Neural cell (in vitro differentiated cells): ENCODE results near the gene HLF. TPM values are rescaled to one million over a fixed set of nuclear protein-coding genes. Genes with fewer than 3 reads are reported as not detected.

Experiments
- H2AFZ ChIP-seq: fragments of 200-600, 300-800 bp; sonication (generic), shearing (Covaris generic); 2 replicates; pipeline ENCODE4 v1.6.0; 2014; ENCODE audit warnings: low read depth, mild to moderate bottlenecking, antibody characterized with exemption, low read length, moderate library complexity
- H3F3A ChIP-seq: fragments of 200-600 bp; shearing (Covaris generic); 2 replicates; pipeline ENCODE4 v1.6.1; 2016; ENCODE audit warnings: mild to moderate bottlenecking, moderate library complexity, mixed read lengths, antibody characterized with exemption, low read length; ENCODE audit not compliant: insufficient read depth, poor library complexity, severe bottlenecking
- H3K27ac ChIP-seq: fragments of 200-600, 300-800 bp; sonication (generic), shearing (Covaris generic); 2 replicates; pipeline ENCODE4 v1.5.1; 2014; ENCODE audit warnings: mild to moderate bottlenecking, low read length, moderate library complexity
- H3K27me3 ChIP-seq: fragments of 300-800, 200-600 bp; sonication (generic), shearing (Covaris generic); 2 replicates; pipeline ENCODE4 v1.6.0; 2014; ENCODE audit warnings: mild to moderate bottlenecking, low read depth, low read length, moderate library complexity; ENCODE audit not compliant: insufficient read depth
- H3K36me3 ChIP-seq: fragments of 300-800, 200-600 bp; sonication (generic), shearing (Covaris generic); 2 replicates; pipeline ENCODE4 v1.5.1; 2014; ENCODE audit warnings: mild to moderate bottlenecking, antibody characterized with exemption, low read length, moderate library complexity; ENCODE audit not compliant: insufficient read depth
- H3K4me2 ChIP-seq: fragments of 300-800, 200-600 bp; sonication (generic), shearing (Covaris generic); 2 replicates; pipeline ENCODE4 v1.6.0; 2014; ENCODE audit warnings: mild to moderate bottlenecking, low read length
- H3K4me3 ChIP-seq: fragments of 300-800, 200-600 bp; sonication (generic), shearing (Covaris generic); 2 replicates; pipeline ENCODE4 v1.5.1; 2014; ENCODE audit warnings: mild to moderate bottlenecking, low read length, moderate library complexity
- H3K79me2 ChIP-seq: fragments of 200-600 bp; shearing (Covaris generic); replicated peaks from 2 replicates; pipeline ENCODE4 v1.6.0; 2014; ENCODE audit warnings: mild to moderate bottlenecking, low read length, moderate library complexity; ENCODE audit not compliant: insufficient read depth
- H3K9ac ChIP-seq: fragments of 300-800, 200-600 bp; sonication (generic), shearing (Covaris generic); 2 replicates; pipeline ENCODE4 v1.6.1; 2016; ENCODE audit warnings: mild to moderate bottlenecking, low read length, mixed read lengths
- H3K9me2 ChIP-seq: fragments of 200-600 bp; shearing (Covaris generic); 2 replicates; pipeline ENCODE4 v1.6.1; 2016; ENCODE audit warnings: mild to moderate bottlenecking, low read length, mixed read lengths; ENCODE audit not compliant: insufficient read depth
- H3K9me3 ChIP-seq: fragments of 200-600, 300-800 bp; sonication (generic), shearing (Covaris generic); 2 replicates; pipeline ENCODE4 v1.6.1; 2016; ENCODE audit warnings: mild to moderate bottlenecking, mixed run types, low read length, moderate library complexity, mixed read lengths
- H4K20me1 ChIP-seq: fragments of 200-600 bp; shearing (Covaris generic); 2 replicates; pipeline ENCODE4 v1.6.1; 2016; ENCODE audit warnings: mild to moderate bottlenecking, mixed run types; ENCODE audit not compliant: insufficient read depth
- CTCF ChIP-seq: fragments of 450-650 bp; IDR thresholded peaks from 2 replicates; pipeline ENCODE4 v1.5.1; 2014; ENCODE audit warnings: antibody characterized with exemption, mild to moderate bottlenecking, moderate library complexity; ENCODE audit not compliant: poor library complexity, severe bottlenecking
- EP300 ChIP-seq: fragments of 450-650 bp; conservative IDR thresholded peaks from 2 replicates; pipeline ENCODE4 v1.6.1; 2014; ENCODE audit warnings: antibody characterized with exemption, mild to moderate bottlenecking, moderate library complexity; ENCODE audit not compliant: poor library complexity, severe bottlenecking
- EZH2 ChIP-seq: fragments of 200-600, 300-800 bp; shearing (Covaris generic), sonication (generic); IDR thresholded peaks from 2 replicates; pipeline ENCODE4 v1.6.1; 2014; ENCODE audit warnings: antibody characterized with exemption, low read length, borderline replicate concordance, mild to moderate bottlenecking; ENCODE audit not compliant: insufficient read depth, poor library complexity, severe bottlenecking
- MXI1 ChIP-seq: fragments of 450-650 bp; conservative IDR thresholded peaks from 2 replicates; pipeline ENCODE4 v1.6.1; 2014; ENCODE audit warnings: antibody characterized with exemption, mild to moderate bottlenecking; ENCODE audit not compliant: poor library complexity, severe bottlenecking
- POLR2AphosphoS5 ChIP-seq: IDR thresholded peaks from 2 replicates; pipeline ENCODE4 v1.6.1; 2012
- RAD21 ChIP-seq: fragments of 450-650 bp; conservative IDR thresholded peaks from 2 replicates; pipeline ENCODE4 v1.6.1; 2014; ENCODE audit warnings: antibody characterized with exemption, mild to moderate bottlenecking, moderate library complexity
- REST ChIP-seq: IDR thresholded peaks from 2 replicates; pipeline ENCODE4 v1.6.1; 2012; ENCODE audit warnings: borderline replicate concordance
- SMC3 ChIP-seq: fragments of 450-650 bp; conservative IDR thresholded peaks from 2 replicates; pipeline ENCODE4 v1.6.1; 2014; ENCODE audit warnings: antibody characterized with exemption, mild to moderate bottlenecking, moderate library complexity; ENCODE audit not compliant: poor library complexity
- TAF1 ChIP-seq: IDR thresholded peaks from 2 replicates; pipeline ENCODE4 v1.6.1; 2012; ENCODE audit warnings: low read depth
- polyA plus RNA-seq: library from polyadenylated mRNA; depleted of rRNA; stranded (reverse); fragments of >200 nt; gene quantifications from 2 replicates; pipeline ENCODE4 v1.2.3, GENCODE V29; 2014

The HLF gene
- polyA plus RNA-seq, 1 donor from 2014 or later: 0.71 TPM

GRCh38 chr17:55318081-55318480 lies 53.3 kb downstream of the HLF start:
- Histone ChIP-seq H3K9me2 (no peaks in the 10 kb centered on the region), H4K20me1 (no peaks in the 10 kb centered on the region)

GRCh38 chr17:55318715-55319487 lies 54.1 kb downstream of the HLF start:
- H4K20me1 ChIP-seq: no peaks in the 10 kb centered on the region
- no peak overlapping the region for H3K4me3 ChIP-seq
- no peak for TF ChIP-seq SMC3
- TF ChIP-seq TAF1: no peak
- TF ChIP-seq EP300: no peak
- TF ChIP-seq RAD21: no peak
- TF ChIP-seq MXI1: no peak
- no peak for TF ChIP-seq CTCF
- no peak for TF ChIP-seq POLR2AphosphoS5
- no peak for TF ChIP-seq EZH2
- no peak for TF ChIP-seq REST
- no peaks in the 10 kb centered on the region for H3K79me2 ChIP-seq
- no peak overlapping the region for H2AFZ ChIP-seq
- no peak overlapping the region for H3K27ac ChIP-seq
- no peak overlapping the region for H3K4me2 ChIP-seq
- H3K9ac ChIP-seq: no peak overlapping the region
- no peaks in the 10 kb centered on the region for H3K9me2 ChIP-seq
- H3K27me3 ChIP-seq: no peaks in the 10 kb centered on the region
- no peaks in the 10 kb centered on the region for H3K36me3 ChIP-seq
- no peaks in the 10 kb centered on the region for H3K9me3 ChIP-seq
- no peaks in the 10 kb centered on the region for H3F3A ChIP-seq

More at GRCh38 chr17:55318081-55318480, 53.3 kb downstream of the HLF start:
- no peak overlapping the region for H3K4me2 ChIP-seq
- no peak overlapping the region for H3K27ac ChIP-seq
- no peaks in the 10 kb centered on the region for H3K27me3 ChIP-seq
- no peaks in the 10 kb centered on the region for H3K36me3 ChIP-seq
- H3K9ac ChIP-seq: no peak overlapping the region
- H3K9me3 ChIP-seq: no peaks in the 10 kb centered on the region
- H2AFZ ChIP-seq: no peak overlapping the region
- H3K79me2 ChIP-seq: no peaks in the 10 kb centered on the region
- no peak overlapping the region for H3K4me3 ChIP-seq
- no peaks in the 10 kb centered on the region for H3F3A ChIP-seq
- TF ChIP-seq MXI1 (no peak), EZH2 (no peak), SMC3 (no peak), RAD21 (no peak), EP300 (no peak), TAF1 (no peak), POLR2AphosphoS5 (no peak)
